GM18519 (cell line): ENCODE measurements around the gene PLCG2.
"Not testable (repeated sequence)": the region's sequence is repeated elsewhere in the genome, so short reads cannot be mapped to it uniquely, and the experiment has no call there.

ENCODE experiments used
- ATAC-seq: cut with Tn5 transposase; IDR thresholded peaks from one replicate; pipeline ENCODE4 v1.9.1; 2021; ENCODE audit warnings: mild to moderate bottlenecking, moderate library complexity; ENCODE audit not compliant: unreplicated experiment, low FRiP score

The PLCG2 gene

DNA sequence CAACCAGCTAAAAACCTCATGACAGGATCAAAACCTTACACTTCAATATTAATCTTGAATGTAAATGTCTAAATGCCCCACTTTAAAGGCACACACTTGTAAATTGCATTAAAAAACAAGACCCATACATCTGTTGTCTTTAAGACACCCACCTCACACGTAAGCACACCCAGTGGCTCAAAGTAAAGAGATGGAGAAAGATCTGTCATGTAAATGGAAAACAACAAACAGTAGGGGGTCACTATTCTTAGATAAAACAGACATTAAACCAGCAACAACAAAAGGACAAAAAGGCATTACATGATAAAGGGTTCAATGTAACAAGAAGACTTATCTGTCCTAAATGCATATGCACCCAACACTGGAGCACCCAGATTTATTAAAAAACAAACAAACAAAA lies 196.5 kb downstream of the PLCG2 start:
- ATAC-seq = no peak

DNA sequence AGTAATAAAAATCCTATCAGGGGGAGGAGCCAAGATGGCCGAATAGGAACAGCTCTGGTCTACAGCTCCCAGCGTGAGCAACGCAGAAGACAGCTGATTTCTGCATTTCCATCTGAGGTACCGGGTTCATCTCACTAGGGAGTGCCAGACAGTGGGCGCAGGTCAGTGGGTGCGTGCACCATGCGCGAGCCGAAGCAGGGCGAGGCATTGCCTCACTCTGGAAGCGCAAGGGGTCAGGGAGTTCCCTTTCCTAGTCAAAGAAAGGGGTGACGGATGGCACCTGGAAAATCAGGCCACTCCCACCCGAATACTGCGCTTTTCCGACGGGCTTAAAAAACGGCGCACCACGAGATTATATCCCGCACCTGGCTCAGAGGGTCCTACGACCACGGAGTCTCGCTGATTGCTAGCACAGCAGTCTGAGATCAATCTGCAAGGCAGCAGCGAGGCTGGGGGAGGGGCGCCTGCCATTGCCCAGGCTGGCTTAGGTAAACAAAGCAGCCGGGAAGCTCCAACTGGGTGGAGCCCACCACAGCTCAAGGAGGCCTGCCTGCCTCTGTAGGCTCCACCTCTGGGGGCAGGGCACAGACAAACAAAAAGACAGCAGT lies 198.3 kb downstream of the PLCG2 start:
- not testable (repeated sequence) for ATAC-seq

DNA sequence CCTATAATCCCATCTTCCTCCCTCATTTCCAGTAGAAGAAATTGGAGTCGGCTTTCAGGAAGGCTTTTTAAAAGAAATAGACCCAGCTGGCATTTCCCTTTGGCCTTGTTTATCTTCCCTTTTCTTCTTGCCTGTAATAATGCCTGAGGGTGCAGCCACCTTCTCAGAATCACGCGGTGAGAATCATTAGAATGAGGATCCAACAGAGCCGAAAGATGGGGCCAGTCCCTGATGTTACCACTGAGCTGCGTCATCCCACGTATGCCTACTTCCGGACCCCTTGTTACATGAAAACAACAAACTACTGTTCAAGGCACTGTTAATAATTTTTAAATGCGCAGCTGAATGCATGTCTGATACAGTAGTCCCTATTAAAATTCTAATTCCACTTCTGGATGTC lies 208.0 kb downstream of the PLCG2 start:
- ATAC-seq = no peak

DNA sequence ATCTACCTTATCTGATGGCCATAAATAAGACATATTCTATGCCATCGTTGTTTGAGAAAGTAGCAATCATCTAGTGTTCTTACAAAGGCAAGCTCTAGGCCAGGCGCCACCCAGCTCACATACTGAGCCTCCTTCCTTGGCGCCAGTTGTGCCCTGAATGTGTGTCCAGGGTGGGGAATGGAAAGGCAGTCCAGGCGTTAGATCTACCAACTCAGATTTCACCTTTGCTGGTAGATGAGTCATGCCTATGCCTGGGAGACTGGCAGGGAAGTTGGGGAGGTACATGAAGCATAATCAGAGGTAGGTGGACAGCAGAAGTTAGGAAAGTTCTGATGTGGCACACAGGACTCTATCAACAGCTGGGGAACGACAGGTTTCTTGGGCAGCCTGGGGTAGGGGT lies 208.6 kb downstream of the PLCG2 start:
- no peak for ATAC-seq

DNA sequence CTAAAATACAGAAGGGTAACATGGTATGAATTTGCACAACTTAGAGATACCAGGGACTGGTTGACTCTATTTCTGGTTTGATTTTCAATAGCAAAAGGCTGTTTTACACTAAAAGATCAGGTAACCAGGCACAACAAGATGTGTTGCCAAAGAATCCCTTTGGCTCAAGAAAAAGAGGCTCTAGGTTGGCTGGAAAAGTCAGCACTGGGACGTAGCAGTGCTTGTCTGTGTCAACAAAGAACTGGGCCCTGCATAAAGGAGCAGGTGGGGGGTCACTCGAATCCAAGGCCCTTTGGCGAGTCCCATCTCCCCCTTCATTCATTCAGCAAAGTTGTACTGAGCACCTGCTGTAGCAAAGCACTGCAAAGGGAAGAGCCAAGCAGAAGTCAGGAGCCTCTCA lies 213.8 kb downstream of the PLCG2 start:
- no peak for ATAC-seq

DNA sequence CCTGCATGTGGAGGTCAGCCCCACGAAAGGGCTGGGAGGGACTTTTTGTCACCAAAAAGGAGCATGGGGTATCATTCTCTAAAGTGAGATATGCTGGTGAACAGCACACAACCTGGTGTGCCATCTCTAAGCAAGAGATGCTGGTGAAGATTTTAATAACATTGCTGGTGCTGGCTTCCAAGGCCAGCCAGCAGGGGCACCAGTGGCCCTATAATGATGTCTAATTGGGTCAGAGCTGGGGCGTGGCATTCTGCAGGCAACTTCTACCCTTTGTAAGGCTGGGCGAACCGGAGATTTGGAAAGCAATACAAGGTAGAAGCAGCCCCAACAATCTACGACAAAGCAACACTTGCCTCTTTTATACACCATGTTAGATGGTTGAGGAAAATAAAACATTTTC lies 215.4 kb downstream of the PLCG2 start:
- no peak for ATAC-seq

DNA sequence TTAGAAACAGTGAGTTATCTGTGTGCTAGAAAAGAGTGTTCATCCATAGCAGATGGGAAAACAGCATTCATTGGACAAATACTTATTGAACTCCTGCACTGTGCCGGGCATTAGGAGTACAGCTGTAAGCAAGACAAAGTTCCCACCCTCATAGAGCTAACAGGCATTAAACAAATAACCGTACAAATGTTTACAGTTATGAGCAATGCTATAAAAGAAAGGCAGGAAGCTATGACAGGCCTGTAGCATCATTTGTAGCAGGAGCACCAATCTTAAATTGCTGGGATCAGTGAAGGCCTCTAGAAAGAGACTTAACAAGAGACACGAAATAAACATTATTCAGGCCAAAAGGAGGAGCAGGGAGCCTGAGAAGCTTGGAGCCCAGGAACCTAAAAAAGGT lies 216.6 kb downstream of the PLCG2 start:
- no peak for ATAC-seq

DNA sequence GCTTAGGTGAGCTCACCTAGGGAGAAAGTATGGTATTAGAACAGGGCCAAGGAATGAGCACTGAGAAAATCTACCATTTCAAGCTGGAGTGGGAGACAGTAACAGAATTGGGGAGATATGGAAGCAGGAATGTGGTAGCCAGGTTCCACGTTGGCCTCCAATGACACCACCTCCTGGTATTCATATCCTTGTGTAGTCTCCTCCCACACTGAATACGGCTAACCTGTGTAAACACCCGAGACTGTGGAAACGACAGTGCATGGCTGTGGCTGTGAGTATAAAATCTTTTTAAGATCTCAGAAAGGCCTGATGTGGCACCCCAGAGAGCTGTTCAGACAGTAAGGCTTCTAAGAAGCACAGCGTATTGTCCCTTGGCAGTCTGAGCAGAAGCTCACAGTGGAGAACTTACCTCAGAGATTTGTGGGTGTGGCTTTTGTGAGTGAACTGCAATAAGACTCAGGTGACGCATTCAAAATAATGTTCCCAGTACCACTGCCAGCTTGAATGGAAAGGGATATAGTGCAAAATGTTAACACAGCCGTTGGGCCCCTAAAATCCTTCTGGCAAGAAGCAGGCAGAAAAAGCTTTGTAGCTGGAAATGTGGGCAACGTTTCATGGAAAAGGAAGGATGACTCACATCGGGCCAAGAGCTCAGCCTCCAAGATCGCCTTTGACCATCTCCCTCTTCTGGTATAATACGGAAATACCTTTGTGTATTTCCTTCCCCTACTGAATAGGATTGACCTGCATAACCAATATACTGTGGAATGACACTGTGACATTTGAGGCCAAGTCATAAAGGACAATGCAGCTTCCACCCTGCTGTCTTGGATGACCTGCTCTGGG lies 217.8 kb downstream of the PLCG2 start:
- ATAC-seq = no peak

DNA sequence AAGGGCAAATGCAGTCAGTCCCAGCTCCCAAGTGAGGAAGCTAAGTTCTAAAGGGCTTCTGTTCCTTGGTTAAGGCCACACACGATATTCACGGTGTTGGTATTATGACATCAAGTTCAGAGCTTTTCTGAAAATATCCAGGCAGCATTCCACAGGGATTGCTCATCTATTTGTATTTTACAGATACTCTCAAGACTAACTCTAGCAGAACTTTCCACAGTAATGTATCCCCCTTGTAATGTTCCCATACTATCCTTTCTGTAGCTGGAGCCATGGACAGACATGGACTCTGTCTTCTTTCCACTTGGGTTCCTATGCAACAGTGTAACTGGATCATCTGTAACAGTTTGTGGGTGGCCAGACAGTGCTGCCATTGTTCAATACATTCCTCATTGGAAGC lies 218.6 kb downstream of the PLCG2 start:
- no peak for ATAC-seq

DNA sequence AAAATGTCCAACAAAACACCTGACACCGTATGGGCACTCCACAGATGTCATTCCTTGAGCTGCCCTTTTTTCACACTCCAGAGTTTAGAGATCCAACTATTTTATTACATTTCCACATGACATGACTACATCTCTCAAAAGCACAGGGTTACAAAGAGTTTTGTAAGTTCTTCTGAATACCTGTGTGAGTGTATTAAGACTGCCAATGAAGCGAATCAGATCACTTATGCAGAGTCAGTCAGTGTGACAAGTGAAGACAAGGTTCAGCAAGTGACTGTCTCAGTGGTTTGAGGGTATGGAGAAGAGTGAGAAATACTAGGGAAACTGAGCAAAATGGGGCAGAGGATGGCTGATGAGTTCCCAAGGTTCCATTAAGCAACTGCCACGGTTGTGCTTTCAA lies 223.7 kb downstream of the PLCG2 start:
- ATAC-seq = no peak

DNA sequence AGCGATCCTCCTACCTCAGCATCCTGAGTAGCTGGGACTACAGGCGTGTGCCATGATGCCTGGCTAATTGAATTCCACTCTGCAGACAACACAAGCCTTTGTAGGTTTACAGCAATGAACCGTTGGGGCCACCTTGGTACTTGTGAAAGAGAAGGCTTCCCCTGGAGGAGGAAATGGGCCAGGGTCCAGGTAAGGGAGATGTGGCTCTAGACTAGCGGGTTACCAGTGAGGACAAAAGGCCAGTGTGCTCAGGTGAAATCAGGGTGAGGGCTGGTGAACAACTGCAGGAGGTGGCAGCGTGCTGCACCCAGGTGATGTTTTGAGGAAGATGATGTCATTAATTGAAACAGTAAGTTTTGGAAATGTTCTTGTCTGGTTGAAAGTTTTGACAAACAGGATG lies 225.5 kb downstream of the PLCG2 start:
- no peak for ATAC-seq

DNA sequence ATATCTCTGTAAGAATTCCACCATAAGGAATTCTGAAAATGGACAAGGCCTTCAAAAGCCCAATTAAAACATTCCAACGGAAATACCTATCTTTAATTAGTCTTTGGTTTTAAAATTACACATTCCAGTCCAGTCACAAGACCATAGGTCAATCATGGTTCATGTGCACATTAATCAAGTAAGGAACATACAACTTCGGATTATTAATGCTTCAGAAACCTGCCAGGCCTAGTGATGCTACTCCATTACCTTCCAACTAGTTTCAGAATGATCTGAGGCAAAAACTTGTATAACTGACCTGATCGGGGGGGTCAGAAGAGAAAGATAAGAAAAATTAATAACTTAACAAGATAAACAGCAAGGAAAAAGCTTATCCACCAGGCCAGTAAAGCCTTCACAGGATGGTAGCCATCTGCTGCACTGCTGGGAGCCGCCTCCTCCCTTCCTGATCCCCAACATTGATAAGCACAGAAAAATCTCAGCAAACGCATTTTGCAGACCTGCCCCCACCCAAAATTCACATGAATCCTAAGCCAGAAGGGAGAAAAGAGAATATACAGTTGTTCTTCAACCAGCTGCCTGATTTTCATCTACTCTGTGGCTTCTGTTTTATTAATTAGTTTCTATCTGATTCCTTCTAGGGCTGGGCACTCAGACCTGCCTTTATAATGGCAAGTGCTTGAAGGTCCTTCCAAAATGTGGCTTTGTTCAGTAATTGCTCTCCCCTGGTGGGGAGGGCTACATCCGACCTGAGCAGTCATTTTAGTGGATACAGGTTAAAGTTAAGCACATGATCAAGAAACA lies 226.1 kb downstream of the PLCG2 start:
- no peak for ATAC-seq

DNA sequence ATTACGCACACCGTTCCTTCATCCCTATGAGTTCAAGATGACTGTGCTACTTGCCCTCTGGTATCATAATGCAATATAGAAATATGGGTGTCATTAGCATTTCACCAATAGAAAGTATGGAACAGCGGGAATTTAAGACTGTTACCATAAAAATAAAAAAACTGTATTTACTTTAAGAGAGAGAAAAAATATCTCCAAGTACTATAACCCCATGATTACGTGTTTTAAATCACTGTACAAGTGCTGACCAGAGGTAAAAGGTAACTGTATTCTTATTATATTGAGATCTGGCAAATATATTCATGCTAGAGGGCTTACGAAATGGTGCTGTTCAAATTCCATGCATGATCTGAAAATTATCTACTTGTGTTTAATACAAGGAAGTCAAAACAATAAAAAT lies 226.9 kb downstream of the PLCG2 start:
- no peak for ATAC-seq

DNA sequence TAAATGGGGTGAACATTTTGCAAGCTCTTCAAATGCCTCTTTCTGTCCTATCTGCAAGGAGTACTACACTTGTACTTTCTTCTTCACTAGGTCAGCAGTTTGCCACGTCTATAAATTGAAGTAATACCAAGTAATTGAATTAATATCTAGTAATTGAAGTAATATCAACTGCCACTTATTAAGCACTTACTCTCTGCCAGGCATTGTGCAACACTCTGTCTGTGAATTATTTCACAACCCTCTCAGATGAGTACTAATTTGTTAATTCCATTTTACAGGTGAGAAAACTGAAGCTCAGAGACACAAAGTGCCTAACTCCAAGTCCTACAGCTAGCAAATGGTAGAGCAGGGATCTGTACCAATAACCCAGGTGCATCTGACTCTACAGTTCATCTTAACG lies 228.1 kb downstream of the PLCG2 start:
- no peak for ATAC-seq

DNA sequence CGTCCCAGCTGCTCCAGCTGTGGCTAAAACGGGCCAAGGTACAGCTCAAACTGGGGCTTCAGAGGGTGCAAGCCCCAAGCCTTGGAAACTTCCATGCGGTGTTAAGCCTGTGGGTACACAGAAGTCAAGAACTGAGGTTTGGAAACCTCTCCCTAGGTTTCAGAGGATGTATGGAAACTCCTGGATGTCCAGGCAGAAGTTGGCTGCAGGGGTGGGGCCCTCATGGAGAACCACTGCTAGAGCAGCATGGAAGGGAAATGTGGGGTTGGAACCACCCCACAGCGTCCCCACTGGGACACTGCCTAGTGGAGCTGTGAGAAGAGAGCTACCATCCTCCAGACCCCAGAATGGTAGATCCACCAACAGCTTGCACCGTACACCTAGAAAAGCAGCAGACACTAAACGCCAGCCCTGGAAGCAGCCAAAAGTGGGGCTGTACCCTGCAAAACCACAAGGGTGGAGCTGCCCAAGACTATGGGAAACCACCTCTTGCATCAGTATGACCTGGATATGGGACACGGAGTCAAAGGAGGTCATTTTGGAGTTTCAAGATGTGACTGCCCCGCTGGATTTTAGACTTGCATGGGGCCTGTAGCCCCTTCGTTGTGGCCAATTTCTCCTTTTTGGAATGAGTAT lies 230.0 kb downstream of the PLCG2 start:
- ATAC-seq = no peak

DNA sequence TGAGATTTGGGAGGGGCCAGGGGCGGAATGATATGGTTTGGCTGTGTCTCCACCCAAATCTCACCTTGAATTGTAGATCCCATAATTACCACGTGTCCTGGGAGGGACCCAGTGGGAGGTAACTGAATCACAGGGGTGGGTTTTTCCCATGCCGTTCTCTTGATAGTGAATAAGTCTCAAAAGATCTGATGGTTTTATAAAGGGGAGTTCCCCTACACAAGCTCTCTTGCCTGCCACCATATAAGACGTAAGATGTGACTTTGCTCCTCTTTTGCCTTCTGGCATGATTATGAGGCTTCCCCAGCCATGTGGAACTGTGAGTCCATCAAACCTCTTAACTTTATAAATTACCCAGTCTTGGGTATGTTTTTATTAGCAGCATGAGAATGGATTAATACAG lies 230.7 kb downstream of the PLCG2 start:
- not testable (repeated sequence) for ATAC-seq

DNA sequence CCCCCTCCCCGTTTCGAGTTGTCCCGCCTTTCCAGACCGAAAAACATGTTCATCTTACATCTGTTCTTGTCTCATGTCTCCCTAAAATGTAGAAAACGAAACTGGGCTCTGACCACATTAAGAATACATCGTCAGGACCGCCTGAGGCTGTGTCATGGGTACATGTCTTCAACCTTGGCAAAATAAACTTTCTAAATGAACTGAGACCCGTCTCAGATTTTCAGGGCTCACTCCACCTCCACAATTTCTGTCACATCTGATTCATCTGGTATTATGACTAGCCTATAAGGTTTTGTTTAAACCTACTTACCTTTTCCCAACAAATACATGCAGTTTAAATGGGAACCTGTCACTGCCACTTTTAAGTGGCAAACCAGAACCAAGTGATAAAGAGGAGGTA lies 231.6 kb downstream of the PLCG2 start:
- no peak for ATAC-seq

DNA sequence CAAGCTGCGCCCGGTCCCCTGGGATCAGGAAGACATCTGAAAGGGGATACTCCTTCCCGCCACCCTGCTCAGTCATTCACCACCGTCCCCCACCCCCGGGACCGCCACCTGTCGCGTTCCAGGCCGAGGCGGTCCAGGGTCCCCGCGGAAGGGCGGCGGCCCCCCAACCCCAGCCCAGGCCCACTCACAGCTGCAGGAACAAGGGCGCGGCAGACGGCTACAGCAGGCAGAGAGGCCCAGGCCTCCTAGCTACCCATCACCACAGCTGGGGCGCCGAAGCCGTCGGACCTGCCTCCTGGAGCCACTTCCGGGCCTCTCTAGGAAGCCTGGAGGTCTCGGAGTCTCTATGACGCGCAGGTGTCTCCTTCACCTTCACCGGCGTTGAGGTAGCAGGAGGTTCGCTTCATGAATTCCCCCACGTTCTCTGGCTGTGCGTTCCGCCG lies 232.1 kb downstream of the PLCG2 start, which contains the start of gene SDR42E1:
TSS of gene SDR42E1 (minus strand) at position 272 of the 443 bp plus-strand sequence. CDS start 10,612 bp downstream, outside the sequence.
- no peak for ATAC-seq
